Neural crest cell (in vitro differentiated cells): ENCODE results near the gene NAGLU. TPM values are rescaled to one million over a fixed set of nuclear protein-coding genes. Genes with fewer than 3 reads are reported as not detected.

Experiments used
- DNase-seq: peaks from one replicate; pipeline ENCODE4 v3.0.0; 2021; ENCODE audit warnings: low read depth, mixed read lengths, low spot score
- H3K27ac Mint-ChIP-seq: one replicate; pipeline ENCODE4 v1.8.0; 2021; ENCODE audit warnings: mild to moderate bottlenecking, mixed read lengths; ENCODE audit not compliant: unreplicated experiment
- H3K27me3 Mint-ChIP-seq: 2 replicates; pipeline ENCODE4 v1.8.0; 2021; ENCODE audit warnings: low read depth, mild to moderate bottlenecking, mixed read lengths
- H3K36me3 Mint-ChIP-seq: 2 replicates; pipeline ENCODE4 v1.8.0; 2021; ENCODE audit warnings: low read depth, mild to moderate bottlenecking, mixed read lengths
- H3K4me1 Mint-ChIP-seq: 2 replicates; pipeline ENCODE4 v1.8.0; 2021; ENCODE audit warnings: mixed read lengths
- H3K4me3 Mint-ChIP-seq: one replicate; pipeline ENCODE4 v1.8.0; 2021; ENCODE audit warnings: mild to moderate bottlenecking, mixed read lengths
- H3K9me3 Mint-ChIP-seq: 2 replicates; pipeline ENCODE4 v1.8.0; 2021; ENCODE audit warnings: mixed read lengths
- CTCF ChIP-seq: fragments of 200-600 bp; sonication (generic); conservative IDR thresholded peaks from 2 replicates; pipeline ENCODE4 v1.5.0; 2021; ENCODE audit warnings: antibody characterized with exemption, mild to moderate bottlenecking
- total RNA-seq: library from RNA; stranded (reverse); gene quantifications from 2 replicates; pipeline ENCODE4 v1.2.1, GENCODE V29; 2021

The NAGLU gene
- total RNA-seq, 1 donor from 2014 or later, result 20.5 TPM

- Mint-ChIP-seq H3K4me3 (peak overlapping the region; percentile 97), H3K27me3 (no peaks in the 10 kb centered on the region), H3K9me3 (no peaks in the 10 kb centered on the region), H3K36me3 (peaks cover 3% of the 10 kb centered on the region), H3K4me1 (peaks cover 27% of the 10 kb centered on the region), H3K27ac (no peak overlapping the region)
- no peak for TF ChIP-seq CTCF
- DNase-seq, result no peak
These were observed 27.9 kb downstream of the NAGLU start for GRCh38 chr17:42563950-42564349.

- Mint-ChIP-seq H3K4me1 (peaks cover 27% of the 10 kb centered on the region), H3K4me3 (peak overlapping the region; percentile 75)
- no peak for TF ChIP-seq CTCF
These were observed 28.9 kb downstream of the NAGLU start for GRCh38 chr17:42564815-42565522.

GRCh38 chr17:42565523-42566214 is 29.6 kb downstream of the NAGLU start:
- H3K36me3 Mint-ChIP-seq, result peaks cover 5% of the 10 kb centered on the region
- no peak overlapping the region for H3K27ac Mint-ChIP-seq
- DNase-seq, result no peak
- H3K27me3 Mint-ChIP-seq, result no peaks in the 10 kb centered on the region
- H3K4me3 Mint-ChIP-seq, result peak overlapping the region; percentile 94
- TF ChIP-seq CTCF, result no peak
- H3K4me1 Mint-ChIP-seq, result peaks cover 27% of the 10 kb centered on the region
- no peaks in the 10 kb centered on the region for H3K9me3 Mint-ChIP-seq

More at GRCh38 chr17:42564815-42565522, 28.9 kb downstream of the NAGLU start:
- peaks cover 5% of the 10 kb centered on the region for H3K36me3 Mint-ChIP-seq
- H3K9me3 Mint-ChIP-seq, result no peaks in the 10 kb centered on the region
- H3K27ac Mint-ChIP-seq, result no peak overlapping the region
- no peak for DNase-seq
- H3K27me3 Mint-ChIP-seq, result no peaks in the 10 kb centered on the region

GRCh38 chr17:42566215-42566882 is 30.3 kb downstream of the NAGLU start:
- Mint-ChIP-seq H3K4me3 (peak overlapping the region; percentile 94), H3K36me3 (peaks cover 5% of the 10 kb centered on the region)

More at GRCh38 chr17:42566215-42566882, 30.3 kb downstream of the NAGLU start:
- H3K9me3 Mint-ChIP-seq, result no peaks in the 10 kb centered on the region
- DNase-seq, result no peak
- H3K27ac Mint-ChIP-seq, result no peak overlapping the region
- H3K27me3 Mint-ChIP-seq, result no peaks in the 10 kb centered on the region
- peaks cover 27% of the 10 kb centered on the region for H3K4me1 Mint-ChIP-seq
- TF ChIP-seq CTCF, result no peak
